T-helper 1 cell treated with Interleukin-12 subunit alpha and Interleukin-12 subunit beta and Interleukin-4 antibody, amounts not matched to agents 30 μg/mL and 1 μg/mL, for 36 hours (primary cell): ENCODE results near the gene DIS3L2.
A peak's percentile ranks its signal among the peaks of the same experiment; 100 is the strongest.

Source experiments
- H3K27ac Mint-ChIP-seq: one replicate; pipeline ENCODE4 v1.8.0; 2021; ENCODE audit warnings: mild to moderate bottlenecking, mixed read lengths
- H3K27me3 Mint-ChIP-seq: one replicate; pipeline ENCODE4 v1.8.0; 2021; ENCODE audit warnings: low read depth, mixed read lengths
- H3K36me3 Mint-ChIP-seq: one replicate; pipeline ENCODE4 v1.8.0; 2021; ENCODE audit warnings: low read depth, mixed read lengths
- H3K4me1 Mint-ChIP-seq: one replicate; pipeline ENCODE4 v1.8.0; 2021; ENCODE audit warnings: low read depth, mixed read lengths
- H3K4me3 Mint-ChIP-seq: one replicate; pipeline ENCODE4 v1.8.0; 2021; ENCODE audit warnings: mild to moderate bottlenecking, moderate library complexity, mixed read lengths
- H3K9me3 Mint-ChIP-seq: one replicate; pipeline ENCODE4 v1.8.0; 2021; ENCODE audit warnings: mixed read lengths

The DIS3L2 gene

GRCh38 chr2:231926180-231926741 is 35.3 kb upstream of the DIS3L2 start, which contains the start of gene NPPC:
Gene NPPC (minus strand): TSS chr2:231926396. CDS start chr2:231926249, 147 bp downstream.
- H3K27ac Mint-ChIP-seq = no peak within 1 kb of the TSS
- peaks cover 7% of the 10 kb centered on the region for H3K4me1 Mint-ChIP-seq
- no peaks in the 10 kb centered on the region for H3K36me3 Mint-ChIP-seq
- H3K4me3 Mint-ChIP-seq = peak within 1 kb of the TSS; percentile 34
- no peaks in the 10 kb centered on the region for H3K9me3 Mint-ChIP-seq
- peaks cover 53% of the 10 kb centered on the region for H3K27me3 Mint-ChIP-seq

GRCh38 chr2:231926761-231927565 is 34.5 kb upstream of the DIS3L2 start:
- H3K4me3 Mint-ChIP-seq = no peak overlapping the region
- no peaks in the 10 kb centered on the region for H3K9me3 Mint-ChIP-seq
- H3K27ac Mint-ChIP-seq = no peak overlapping the region
- peaks cover 53% of the 10 kb centered on the region for H3K27me3 Mint-ChIP-seq
- no peaks in the 10 kb centered on the region for H3K36me3 Mint-ChIP-seq
- H3K4me1 Mint-ChIP-seq = peaks cover 7% of the 10 kb centered on the region

GRCh38 chr2:231927566-231927890 is 34.0 kb upstream of the DIS3L2 start:
- Mint-ChIP-seq H3K4me1 (peaks cover 7% of the 10 kb centered on the region), H3K36me3 (no peaks in the 10 kb centered on the region), H3K27ac (no peak overlapping the region), H3K27me3 (peaks cover 49% of the 10 kb centered on the region), H3K9me3 (no peaks in the 10 kb centered on the region), H3K4me3 (no peak overlapping the region)

- H3K4me1 Mint-ChIP-seq = peaks cover 7% of the 10 kb centered on the region
- no peak overlapping the region for H3K27ac Mint-ChIP-seq
- H3K9me3 Mint-ChIP-seq = no peaks in the 10 kb centered on the region
- H3K4me3 Mint-ChIP-seq = no peak overlapping the region
- peaks cover 46% of the 10 kb centered on the region for H3K27me3 Mint-ChIP-seq
- no peaks in the 10 kb centered on the region for H3K36me3 Mint-ChIP-seq
These were observed 33.0 kb upstream of the DIS3L2 start for GRCh38 chr2:231928481-231928880.

GRCh38 chr2:231928901-231929725 is 32.4 kb upstream of the DIS3L2 start:
- H3K9me3 Mint-ChIP-seq = no peaks in the 10 kb centered on the region
- H3K27ac Mint-ChIP-seq = no peak overlapping the region
- H3K27me3 Mint-ChIP-seq = peaks cover 39% of the 10 kb centered on the region
- H3K4me1 Mint-ChIP-seq = peaks cover 6% of the 10 kb centered on the region
- no peaks in the 10 kb centered on the region for H3K36me3 Mint-ChIP-seq
- H3K4me3 Mint-ChIP-seq = no peak overlapping the region

- H3K27ac Mint-ChIP-seq = no peak overlapping the region
- H3K4me1 Mint-ChIP-seq = no peaks in the 10 kb centered on the region
- H3K27me3 Mint-ChIP-seq = peaks cover 31% of the 10 kb centered on the region
- no peak overlapping the region for H3K4me3 Mint-ChIP-seq
- no peaks in the 10 kb centered on the region for H3K36me3 Mint-ChIP-seq
- H3K9me3 Mint-ChIP-seq = no peaks in the 10 kb centered on the region
These were observed 31.4 kb upstream of the DIS3L2 start for GRCh38 chr2:231929961-231930592.

- Mint-ChIP-seq H3K27ac (no peak overlapping the region), H3K4me1 (no peaks in the 10 kb centered on the region), H3K36me3 (no peaks in the 10 kb centered on the region), H3K4me3 (no peak overlapping the region), H3K9me3 (no peaks in the 10 kb centered on the region), H3K27me3 (peaks cover 31% of the 10 kb centered on the region)
These were observed 30.8 kb upstream of the DIS3L2 start for GRCh38 chr2:231930593-231931281.

- H3K27me3 Mint-ChIP-seq = peaks cover 29% of the 10 kb centered on the region
- no peaks in the 10 kb centered on the region for H3K36me3 Mint-ChIP-seq
- no peaks in the 10 kb centered on the region for H3K4me1 Mint-ChIP-seq
- H3K9me3 Mint-ChIP-seq = no peaks in the 10 kb centered on the region
- H3K27ac Mint-ChIP-seq = no peak overlapping the region
- H3K4me3 Mint-ChIP-seq = no peak overlapping the region
These were observed 30.0 kb upstream of the DIS3L2 start for GRCh38 chr2:231931481-231931915.

GRCh38 chr2:231932711-231932970 is 28.9 kb upstream of the DIS3L2 start:
- H3K4me1 Mint-ChIP-seq = no peaks in the 10 kb centered on the region
- H3K27ac Mint-ChIP-seq = no peak overlapping the region
- H3K36me3 Mint-ChIP-seq = no peaks in the 10 kb centered on the region
- H3K27me3 Mint-ChIP-seq = peaks cover 17% of the 10 kb centered on the region
- no peak overlapping the region for H3K4me3 Mint-ChIP-seq
- H3K9me3 Mint-ChIP-seq = no peaks in the 10 kb centered on the region

- H3K4me1 Mint-ChIP-seq = no peaks in the 10 kb centered on the region
- no peak overlapping the region for H3K4me3 Mint-ChIP-seq
- no peaks in the 10 kb centered on the region for H3K36me3 Mint-ChIP-seq
- H3K27ac Mint-ChIP-seq = no peak overlapping the region
- H3K27me3 Mint-ChIP-seq = peaks cover 11% of the 10 kb centered on the region
- H3K9me3 Mint-ChIP-seq = no peaks in the 10 kb centered on the region
These were observed 28.3 kb upstream of the DIS3L2 start for GRCh38 chr2:231932985-231933915.

GRCh38 chr2:231933916-231934401 is 27.6 kb upstream of the DIS3L2 start:
- H3K27me3 Mint-ChIP-seq = peaks cover 4% of the 10 kb centered on the region
- no peak overlapping the region for H3K27ac Mint-ChIP-seq
- no peaks in the 10 kb centered on the region for H3K36me3 Mint-ChIP-seq
- no peak overlapping the region for H3K4me3 Mint-ChIP-seq
- no peaks in the 10 kb centered on the region for H3K4me1 Mint-ChIP-seq
- no peaks in the 10 kb centered on the region for H3K9me3 Mint-ChIP-seq

- H3K4me1 Mint-ChIP-seq = no peaks in the 10 kb centered on the region
These were observed 26.9 kb upstream of the DIS3L2 start for GRCh38 chr2:231934441-231935206.

GRCh38 chr2:231935207-231935524 is 26.3 kb upstream of the DIS3L2 start:
- H3K27ac Mint-ChIP-seq = no peak overlapping the region
- no peak overlapping the region for H3K4me3 Mint-ChIP-seq
- H3K27me3 Mint-ChIP-seq = no peaks in the 10 kb centered on the region
- H3K4me1 Mint-ChIP-seq = no peaks in the 10 kb centered on the region
- H3K9me3 Mint-ChIP-seq = no peaks in the 10 kb centered on the region
- H3K36me3 Mint-ChIP-seq = no peaks in the 10 kb centered on the region

More at GRCh38 chr2:231934441-231935206, 26.9 kb upstream of the DIS3L2 start:
- Mint-ChIP-seq H3K27ac (no peak overlapping the region), H3K9me3 (no peaks in the 10 kb centered on the region), H3K36me3 (no peaks in the 10 kb centered on the region), H3K27me3 (no peaks in the 10 kb centered on the region), H3K4me3 (no peak overlapping the region)
